SU-DHL-6 (cell line): ENCODE measurements around the gene PPP1R9B.

Source experiments
- CTCF ChIP-seq: fragments of 200-600 bp; sonication (generic); IDR thresholded peaks from one replicate; pipeline ENCODE4 v1.5.1; 2017; ENCODE audit warnings: antibody characterized with exemption, mild to moderate bottlenecking, low read length, moderate library complexity; ENCODE audit not compliant: insufficient read depth, poor library complexity, severe bottlenecking
- EZH2phosphoT487 ChIP-seq: fragments of 200-600 bp; sonication (generic), shearing (Covaris generic); conservative IDR thresholded peaks from 2 replicates; pipeline ENCODE4 v1.6.1; 2018; ENCODE audit warnings: mild to moderate bottlenecking, antibody characterized with exemption, low read length, moderate library complexity, mixed read lengths

- TF ChIP-seq CTCF: no peak
- TF ChIP-seq EZH2phosphoT487: no peak
Measured at GRCh38 chr17:50149417-50150353, 792 bp downstream of the PPP1R9B start.
